AG10803 (cell line): ENCODE measurements around the gene ANKRD7.

Experiments
- DNase-seq: peaks from one replicate; pipeline ENCODE4 v3.0.0; 2010; ENCODE audit warnings: low read depth
- H3K4me3 ChIP-seq: 2 replicates; pipeline ENCODE4 v1.5.1; 2011; ENCODE audit warnings: mild to moderate bottlenecking, low read length, control low read depth
- TF ChIP-seq, protein P1 (sequence below): conservative IDR thresholded peaks from 2 replicates; pipeline ENCODE4 v1.5.1; 2011; ENCODE audit warnings: mild to moderate bottlenecking, low read length, control low read depth, inconsistent platforms

ANKRD7 gene

DNA sequence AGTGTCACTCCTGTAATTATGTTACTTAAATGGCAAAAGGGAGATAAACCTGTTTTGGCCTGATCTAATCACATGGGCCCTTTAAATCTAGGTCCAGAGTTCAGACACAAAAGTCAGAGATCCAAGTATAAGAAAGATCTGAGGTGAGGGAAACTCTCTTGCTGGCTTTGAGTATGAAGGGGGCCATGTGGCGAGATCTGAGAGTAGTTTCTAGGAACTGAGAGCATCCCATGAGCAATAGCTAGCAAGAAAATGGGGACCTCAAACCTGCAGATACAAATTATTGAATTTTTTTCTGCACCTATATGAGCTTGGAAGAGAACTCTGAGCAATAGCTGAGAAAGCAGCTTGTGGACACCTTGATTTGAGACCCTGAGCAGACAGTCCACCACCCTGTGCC lies 27.6 kb downstream of the ANKRD7 start:
- no peak for DNase-seq
- TF ChIP-seq, protein P1, sequence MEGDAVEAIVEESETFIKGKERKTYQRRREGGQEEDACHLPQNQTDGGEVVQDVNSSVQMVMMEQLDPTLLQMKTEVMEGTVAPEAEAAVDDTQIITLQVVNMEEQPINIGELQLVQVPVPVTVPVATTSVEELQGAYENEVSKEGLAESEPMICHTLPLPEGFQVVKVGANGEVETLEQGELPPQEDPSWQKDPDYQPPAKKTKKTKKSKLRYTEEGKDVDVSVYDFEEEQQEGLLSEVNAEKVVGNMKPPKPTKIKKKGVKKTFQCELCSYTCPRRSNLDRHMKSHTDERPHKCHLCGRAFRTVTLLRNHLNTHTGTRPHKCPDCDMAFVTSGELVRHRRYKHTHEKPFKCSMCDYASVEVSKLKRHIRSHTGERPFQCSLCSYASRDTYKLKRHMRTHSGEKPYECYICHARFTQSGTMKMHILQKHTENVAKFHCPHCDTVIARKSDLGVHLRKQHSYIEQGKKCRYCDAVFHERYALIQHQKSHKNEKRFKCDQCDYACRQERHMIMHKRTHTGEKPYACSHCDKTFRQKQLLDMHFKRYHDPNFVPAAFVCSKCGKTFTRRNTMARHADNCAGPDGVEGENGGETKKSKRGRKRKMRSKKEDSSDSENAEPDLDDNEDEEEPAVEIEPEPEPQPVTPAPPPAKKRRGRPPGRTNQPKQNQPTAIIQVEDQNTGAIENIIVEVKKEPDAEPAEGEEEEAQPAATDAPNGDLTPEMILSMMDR, result no peak
- no peak overlapping the region for H3K4me3 ChIP-seq

DNA sequence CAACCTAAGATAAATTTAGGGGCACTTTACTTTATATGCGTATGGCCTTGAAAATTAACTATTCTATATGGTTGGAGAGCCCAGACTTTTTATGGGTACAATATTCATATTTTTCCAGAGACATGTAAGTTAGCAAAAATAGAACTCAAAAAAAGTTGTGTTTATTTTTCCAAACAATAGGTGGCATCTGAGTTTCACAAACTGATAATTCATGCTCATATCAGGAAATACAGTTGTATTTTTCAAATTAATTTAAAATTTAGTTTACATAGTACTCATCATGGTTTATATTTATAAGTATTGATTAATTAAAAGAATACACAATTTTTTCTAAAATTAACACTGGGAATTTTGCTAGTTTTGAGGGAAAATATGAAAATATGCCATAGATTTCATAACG lies 34.6 kb downstream of the ANKRD7 start:
- TF ChIP-seq, protein P1, result no peak
- DNase-seq, result no peak
- no peak overlapping the region for H3K4me3 ChIP-seq

DNA sequence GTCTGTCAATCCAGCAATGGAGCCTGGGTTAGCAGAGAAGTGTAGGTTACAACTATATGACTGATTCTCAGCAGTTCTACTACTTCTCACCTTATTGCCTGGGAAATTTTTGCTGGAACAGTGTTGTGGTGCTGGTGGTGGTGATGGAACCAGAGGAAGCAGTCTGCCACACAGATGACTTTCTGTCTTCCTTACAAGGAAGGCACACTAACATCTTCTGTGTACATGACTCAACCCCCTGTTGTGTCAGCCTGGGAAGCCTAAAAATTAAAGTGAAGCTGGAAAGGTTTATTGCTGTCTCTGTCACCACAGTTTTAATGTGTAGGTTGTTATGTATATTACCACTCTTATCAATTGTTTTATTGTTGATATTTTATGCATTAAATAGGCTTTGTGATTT lies 40.3 kb downstream of the ANKRD7 start:
- no peak overlapping the region for H3K4me3 ChIP-seq
- TF ChIP-seq, protein P1, result no peak
- no peak for DNase-seq

DNA sequence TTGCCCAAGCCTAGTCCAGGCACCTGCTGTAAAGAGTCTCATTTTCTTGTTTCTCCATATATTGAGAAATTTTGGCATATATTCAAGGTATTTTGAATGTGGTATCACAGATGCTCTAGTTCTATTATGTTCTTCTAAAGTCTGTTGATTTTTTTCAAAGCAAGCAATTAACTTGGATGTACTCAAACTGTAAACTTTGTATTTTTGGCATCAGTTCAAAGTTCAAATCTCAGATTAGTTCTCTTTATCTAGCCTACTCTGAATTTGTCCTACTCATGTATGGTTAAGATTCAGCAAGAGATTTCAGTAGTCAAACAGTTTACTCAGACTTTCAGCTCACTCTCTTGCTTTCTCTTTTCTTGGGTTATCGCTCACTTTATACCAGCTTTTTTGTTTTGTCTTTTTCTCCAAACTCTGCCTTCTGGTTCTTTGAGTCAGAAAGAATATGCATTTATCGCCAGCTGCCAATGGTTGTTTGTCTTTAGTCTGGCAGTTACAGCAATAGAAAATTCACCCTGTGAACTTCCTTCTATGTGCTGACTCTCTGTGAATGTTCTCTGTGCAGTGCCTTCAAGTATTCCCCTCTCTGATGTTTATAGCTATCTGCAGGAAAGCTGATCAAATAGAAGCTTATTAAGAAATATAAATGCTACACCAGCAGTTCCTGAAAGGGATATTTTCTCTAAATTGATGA lies 56.0 kb downstream of the ANKRD7 start:
- H3K4me3 ChIP-seq, result no peak overlapping the region
- TF ChIP-seq, protein P1, result no peak
- no peak for DNase-seq

DNA sequence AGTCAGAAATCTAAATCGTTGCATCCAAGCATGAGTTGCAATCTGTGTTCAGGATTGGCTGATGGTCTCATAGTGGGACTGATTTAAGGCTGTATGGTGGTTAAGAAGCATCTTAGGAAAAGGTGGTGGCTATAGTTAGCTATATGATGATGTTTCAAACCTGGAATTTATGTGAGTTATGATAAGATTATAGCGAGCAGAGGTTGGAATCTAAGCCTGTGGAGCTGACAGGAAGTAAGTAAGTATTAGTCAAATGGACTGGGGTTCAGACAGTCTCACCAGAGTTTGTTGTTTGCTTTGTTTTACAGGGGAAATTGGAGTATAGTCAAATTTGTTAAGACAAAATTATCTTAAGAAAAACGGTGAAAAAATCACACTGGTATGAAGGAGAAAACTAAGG lies 56.7 kb downstream of the ANKRD7 start:
- no peak overlapping the region for H3K4me3 ChIP-seq
- no peak for DNase-seq
- TF ChIP-seq, protein P1, result no peak

DNA sequence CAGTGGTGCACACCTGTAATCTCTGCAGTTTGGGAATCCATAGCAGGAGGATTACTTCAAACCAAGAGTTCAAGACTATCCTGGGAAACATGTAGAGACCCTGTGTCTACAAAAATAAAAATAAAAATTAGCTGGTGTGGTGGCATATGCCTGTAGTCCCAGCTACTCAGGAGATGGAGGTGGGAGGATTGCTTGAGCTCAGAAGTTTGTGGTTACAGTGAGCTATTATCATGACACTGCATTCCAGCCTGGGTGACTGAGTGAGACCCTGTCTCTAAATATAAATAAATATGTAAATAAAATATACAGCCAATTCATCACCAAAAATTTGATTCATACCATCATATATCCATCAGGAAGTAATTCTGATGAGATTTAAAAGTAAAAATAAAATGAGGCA lies 60.9 kb downstream of the ANKRD7 start:
- H3K4me3 ChIP-seq, result no peak overlapping the region
- TF ChIP-seq, protein P1, result no peak
- DNase-seq, result no peak

DNA sequence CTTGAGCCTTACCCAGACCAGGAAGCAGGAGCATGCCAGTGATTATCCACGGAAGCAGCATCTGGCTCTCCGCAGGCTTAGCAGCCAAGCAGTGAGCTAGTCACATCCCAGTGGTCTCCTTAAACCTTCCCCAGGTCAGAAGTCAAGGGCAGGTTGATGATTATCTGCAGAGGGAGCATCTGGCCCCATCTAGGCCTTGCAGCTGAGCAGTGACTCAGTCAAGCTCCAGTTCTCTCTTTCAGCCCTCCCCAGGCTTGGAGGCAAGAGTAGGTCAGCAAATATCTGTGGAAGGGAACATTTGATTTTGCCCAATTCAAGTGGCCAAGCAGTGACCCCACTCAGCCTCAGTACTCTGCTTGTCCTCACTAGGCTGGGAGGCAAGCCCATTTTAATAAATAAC lies 61.6 kb downstream of the ANKRD7 start:
- TF ChIP-seq, protein P1, result no peak
- H3K4me3 ChIP-seq, result no peak overlapping the region
- DNase-seq, result no peak
